SK-N-SH (cell line): Measurements from ENCODE around the gene KRTAP4-9. TPM values are rescaled to one million over a fixed set of nuclear protein-coding genes. Genes with fewer than 3 reads are reported as not detected.
"Not testable (repeated sequence)": the region's sequence is repeated elsewhere in the genome, so short reads cannot be mapped to it uniquely, and the experiment has no call there.

Source experiments
- CTCF ChIA-PET: fragments of 300-600, 350-600 bp; formaldehyde crosslinking; extraction: SDS; loops from one replicate; lab custom pipeline; 2021; lab: Yijun Ruan, JAX
- POLR2A ChIA-PET: fragments of 350-600 bp; sonication (Branson Sonifier 250); formaldehyde crosslinking; extraction: SDS; loops from one replicate; lab custom pipeline; 2020; ENCODE audit warnings: antibody characterized with exemption, inconsistent platforms; lab: Yijun Ruan, JAX
- DNase-seq: peaks from one replicate; pipeline ENCODE4 v3.0.0; 2012
- H2AFZ ChIP-seq: fragments of 200-600 bp; sonication (generic); 2 replicates; pipeline ENCODE4 v1.8.1; 2016; ENCODE audit warnings: antibody characterized with exemption, mild to moderate bottlenecking, low read depth
- H3F3A ChIP-seq: fragments of 200-600 bp; sonication (generic); replicated peaks from 2 replicates; pipeline ENCODE3; 2016; ENCODE audit warnings: antibody characterized with exemption, mild to moderate bottlenecking; ENCODE audit not compliant: insufficient read depth
- H3K27ac ChIP-seq, 2 experiments: fragments of 200-500 bp in 1 of 2; fragments of 200-600 bp in 1 of 2; sonication (Bioruptor generic) in 1 of 2; sonication (generic), shearing (Covaris generic) in 1 of 2; 2 replicates each; pipeline versions ENCODE4 v1.5.1 to v1.6.1; 2014 to 2016; ENCODE audit warnings: low read depth in 2 of 2, inconsistent platforms in 1 of 2, low read length in 1 of 2, mild to moderate bottlenecking in 1 of 2, mixed read lengths in 1 of 2
- H3K27me3 ChIP-seq: fragments of 200-600 bp; sonication (generic), shearing (Covaris generic); 2 replicates; pipeline ENCODE4 v1.6.1; 2016; ENCODE audit warnings: mixed run types; ENCODE audit not compliant: insufficient read depth
- H3K36me3 ChIP-seq, 2 experiments: fragments of 200-500 bp in 1 of 2; fragments of 200-600 bp in 1 of 2; sonication (Bioruptor generic) in 1 of 2; sonication (generic) in 1 of 2; replicated peaks in 1 of 2; 2 replicates each; pipeline versions ENCODE3 to v1.5.1; 2014 to 2016; ENCODE audit warnings: low read length in 1 of 2, mild to moderate bottlenecking in 1 of 2; ENCODE audit not compliant: insufficient read depth in 2 of 2, control insufficient read depth in 1 of 2
- H3K4me1 ChIP-seq, 2 experiments: fragments of 200-500 bp in 1 of 2; fragments of 200-600 bp in 1 of 2; sonication (Bioruptor generic) in 1 of 2; sonication (generic), shearing (Covaris generic) in 1 of 2; 2 replicates each; pipeline versions ENCODE4 v1.5.1 to v1.6.1; 2014 to 2016; ENCODE audit warnings: low read depth in 1 of 2, low read length in 1 of 2, mixed run types in 1 of 2; ENCODE audit not compliant: insufficient read depth in 2 of 2, control insufficient read depth in 1 of 2
- H3K4me2 ChIP-seq: fragments of 200-600 bp; sonication (generic), shearing (Covaris generic); 2 replicates; pipeline ENCODE4 v1.6.1; 2017; ENCODE audit warnings: mixed run types
- H3K4me3 ChIP-seq, 2 experiments: fragments of 200-500 bp in 1 of 2; fragments of 200-600 bp in 1 of 2; sonication (Bioruptor generic) in 1 of 2; sonication (generic), shearing (Covaris generic) in 1 of 2; 2 replicates each; pipeline versions ENCODE4 v1.5.1 to v1.8.1; 2014 to 2016; ENCODE audit warnings: low read depth in 2 of 2, inconsistent platforms in 1 of 2, low read length in 1 of 2, mild to moderate bottlenecking in 1 of 2, mixed read lengths in 1 of 2, moderate library complexity in 1 of 2
- H3K79me2 ChIP-seq: fragments of 200-600 bp; sonication (generic); 2 replicates; pipeline ENCODE4 v1.8.1; 2017; ENCODE audit warnings: mild to moderate bottlenecking; ENCODE audit not compliant: insufficient read depth
- H3K9ac ChIP-seq: fragments of 200-600 bp; sonication (generic); 2 replicates; pipeline ENCODE4 v1.6.1; 2017; ENCODE audit warnings: mixed run types
- H3K9me2 ChIP-seq: fragments of 200-600 bp; sonication (generic); 2 replicates; pipeline ENCODE4 v1.6.1; 2017; ENCODE audit warnings: mixed run types
- H3K9me3 ChIP-seq: fragments of 200-600 bp; sonication (generic); 2 replicates; pipeline ENCODE4 v1.6.1; 2017; ENCODE audit warnings: mixed run types, mild to moderate bottlenecking, moderate library complexity
- H4K20me1 ChIP-seq: fragments of 200-600 bp; sonication (generic); 2 replicates; pipeline ENCODE4 v1.6.1; 2017; ENCODE audit warnings: mild to moderate bottlenecking, mixed run types; ENCODE audit not compliant: insufficient read depth
- EP300 ChIP-seq, 2 experiments: IDR thresholded peaks; 2 replicates each; pipeline versions ENCODE4 v1.4.0 to v1.6.1; 2012; ENCODE audit warnings: borderline replicate concordance in 1 of 2, low read depth in 1 of 2, low read length in 1 of 2
- EZH2phosphoT487 ChIP-seq: fragments of 200-600 bp; sonication (generic); IDR thresholded peaks from 2 replicates; pipeline ENCODE4 v1.6.1; 2017; ENCODE audit warnings: low read depth, mixed run types, mild to moderate bottlenecking, antibody characterized with exemption, moderate library complexity, borderline replicate concordance
- FOSL2 ChIP-seq: IDR thresholded peaks from 2 replicates; pipeline ENCODE4 v1.4.0; 2012; ENCODE audit warnings: low read depth, mild to moderate bottlenecking, moderate library complexity, borderline replicate concordance
- JUND ChIP-seq: IDR thresholded peaks from 2 replicates; pipeline ENCODE4 v1.4.0; 2012
- MEF2A ChIP-seq: IDR thresholded peaks from 2 replicates; pipeline ENCODE4 v1.4.0; 2012; ENCODE audit warnings: low read depth, borderline replicate concordance
- RFX5 ChIP-seq: IDR thresholded peaks from 2 replicates; pipeline ENCODE4 v1.6.1; 2012; ENCODE audit warnings: mild to moderate bottlenecking, improper control_type of control experiment, low read length
- SIN3A ChIP-seq: IDR thresholded peaks from 2 replicates; pipeline ENCODE4 v1.6.1; 2012; ENCODE audit warnings: low read depth, mild to moderate bottlenecking, low read length, moderate library complexity, borderline replicate concordance
- SMC3 ChIP-seq: IDR thresholded peaks from 2 replicates; pipeline ENCODE4 v1.6.1; 2012; ENCODE audit warnings: low read depth, low read length, improper control_type of control experiment
- TAF1 ChIP-seq: IDR thresholded peaks from 2 replicates; pipeline ENCODE4 v1.6.1; 2012; ENCODE audit warnings: low read depth, mild to moderate bottlenecking, low read length, moderate library complexity, borderline replicate concordance
- TCF12 ChIP-seq: IDR thresholded peaks from 2 replicates; pipeline ENCODE4 v1.4.0; 2012
- YY1 ChIP-seq: IDR thresholded peaks from 2 replicates; pipeline ENCODE4 v1.4.0; 2012; ENCODE audit warnings: low read depth, mild to moderate bottlenecking
- WGBS: methylation state at CpG from one replicate; pipeline ENCODE4 v1.1.6; 2017; ENCODE audit warnings: low lambda C conversion rate; 5-methylcytosine and 5-hydroxymethylcytosine counted together
- polyA plus RNA-seq, 3 experiments: library from polyadenylated mRNA; depleted of rRNA; stranded (reverse); fragments of >200 nt; gene quantifications; 2 replicates each; pipeline ENCODE4 v1.2.3, GENCODE V29; 2012
- TF ChIP-seq, protein P1 (sequence below): fragments of 150-350 bp; IDR thresholded peaks from 2 replicates; pipeline ENCODE4 v1.6.1; 2016; ENCODE audit warnings: mild to moderate bottlenecking, low read depth, low read length
- TF ChIP-seq, protein P2 (sequence below): fragments of 150-350 bp; IDR thresholded peaks from 2 replicates; pipeline ENCODE4 v1.6.1; 2017; ENCODE audit warnings: antibody characterized with exemption, low read length, low read depth, borderline replicate concordance
- TF ChIP-seq, protein P3 (sequence below): IDR thresholded peaks from 2 replicates; pipeline ENCODE4; 2012

Gene KRTAP4-9
- polyA plus RNA-seq, 1 of the 3 experiments (the other 2 are of a cell fraction), result not detected

DNA sequence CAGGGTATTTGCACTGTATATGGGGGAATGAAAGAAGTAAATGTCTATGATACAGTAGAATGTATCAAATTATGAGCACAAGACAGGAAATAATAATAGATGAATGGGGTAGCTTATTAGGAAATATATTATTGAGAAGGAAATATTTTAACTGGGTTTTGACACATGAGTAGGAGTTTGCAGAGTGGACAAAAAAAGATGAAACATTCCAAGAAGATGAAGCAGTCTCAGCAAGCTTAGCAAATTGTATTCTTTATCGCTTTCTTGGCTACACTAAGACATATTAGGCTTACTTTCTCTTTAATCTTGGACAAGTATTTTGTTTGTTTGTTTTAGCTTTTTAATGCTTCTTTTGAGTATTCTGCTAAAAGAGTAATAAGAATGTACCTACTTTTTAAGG is 1.3 kb upstream of the KRTAP4-9 start:
- TF ChIP-seq RFX5 (no peak), SMC3 (no peak), SIN3A (no peak), EZH2phosphoT487 (no peak), TAF1 (no peak), FOSL2 (no peak), YY1 (no peak), MEF2A (no peak), JUND (no peak)
- TF ChIP-seq, protein P1, sequence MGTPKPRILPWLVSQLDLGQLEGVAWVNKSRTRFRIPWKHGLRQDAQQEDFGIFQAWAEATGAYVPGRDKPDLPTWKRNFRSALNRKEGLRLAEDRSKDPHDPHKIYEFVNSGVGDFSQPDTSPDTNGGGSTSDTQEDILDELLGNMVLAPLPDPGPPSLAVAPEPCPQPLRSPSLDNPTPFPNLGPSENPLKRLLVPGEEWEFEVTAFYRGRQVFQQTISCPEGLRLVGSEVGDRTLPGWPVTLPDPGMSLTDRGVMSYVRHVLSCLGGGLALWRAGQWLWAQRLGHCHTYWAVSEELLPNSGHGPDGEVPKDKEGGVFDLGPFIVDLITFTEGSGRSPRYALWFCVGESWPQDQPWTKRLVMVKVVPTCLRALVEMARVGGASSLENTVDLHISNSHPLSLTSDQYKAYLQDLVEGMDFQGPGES, result no peak
- TF ChIP-seq, protein P2, sequence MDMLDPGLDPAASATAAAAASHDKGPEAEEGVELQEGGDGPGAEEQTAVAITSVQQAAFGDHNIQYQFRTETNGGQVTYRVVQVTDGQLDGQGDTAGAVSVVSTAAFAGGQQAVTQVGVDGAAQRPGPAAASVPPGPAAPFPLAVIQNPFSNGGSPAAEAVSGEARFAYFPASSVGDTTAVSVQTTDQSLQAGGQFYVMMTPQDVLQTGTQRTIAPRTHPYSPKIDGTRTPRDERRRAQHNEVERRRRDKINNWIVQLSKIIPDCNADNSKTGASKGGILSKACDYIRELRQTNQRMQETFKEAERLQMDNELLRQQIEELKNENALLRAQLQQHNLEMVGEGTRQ, result no peak
- no peaks in the 10 kb centered on the region for H3K9me3 ChIP-seq
- H3F3A ChIP-seq, result peaks cover 5% of the 10 kb centered on the region
- H4K20me1 ChIP-seq, result no peaks in the 10 kb centered on the region
- H3K4me2 ChIP-seq, result no peak overlapping the region
- H3K4me1 ChIP-seq, result peaks cover 0 to 3% of the 10 kb centered on the region in 2 experiments; a peak in 1 of 4 replicates
- no peak overlapping the region for H3K4me3 ChIP-seq
- CTCF ChIA-PET, result no interaction called here
- no peaks in the 10 kb centered on the region for H3K9me2 ChIP-seq
- no peaks in the 10 kb centered on the region for H3K36me3 ChIP-seq
- WGBS, result 55% methylated on average over 1 of the region's 1 CpG
- H3K79me2 ChIP-seq, result no peaks in the 10 kb centered on the region
- no peak overlapping the region for H3K9ac ChIP-seq
- no peaks in the 10 kb centered on the region for H3K27me3 ChIP-seq
- POLR2A ChIA-PET, result no interaction called here
- no peak overlapping the region for H2AFZ ChIP-seq
- DNase-seq, result no peak
- no peak overlapping the region for H3K27ac ChIP-seq

DNA sequence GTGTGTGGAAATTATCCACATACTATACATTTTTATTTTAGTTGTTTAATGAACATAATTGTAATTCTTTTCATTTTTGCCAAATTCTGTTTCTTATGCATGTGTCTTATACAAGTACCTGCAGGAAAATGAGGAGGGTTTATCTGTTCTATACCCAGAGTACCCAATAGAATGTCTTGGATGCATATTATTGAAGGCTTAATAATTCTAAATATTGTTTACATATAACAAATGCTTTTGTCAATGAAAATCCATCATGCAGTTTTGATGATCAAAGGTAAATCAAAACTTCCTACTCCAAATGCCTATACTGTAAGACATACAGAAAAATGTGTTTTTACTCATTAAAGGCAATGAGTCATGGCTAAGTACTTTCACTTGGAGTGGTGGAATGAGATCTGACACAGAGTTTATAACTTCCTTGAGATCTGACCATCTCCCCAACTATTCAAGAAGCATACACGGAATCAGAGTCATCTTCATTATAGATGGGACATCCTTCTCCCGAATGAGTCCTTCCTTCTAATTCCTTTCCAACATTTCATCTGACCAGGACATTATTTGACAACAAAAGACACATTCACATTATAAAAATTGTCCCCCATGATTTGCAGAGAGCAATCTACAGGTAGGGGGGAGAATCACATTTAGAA is 677 bp upstream of the KRTAP4-9 start:
- H3K27me3 ChIP-seq, H3K9ac ChIP-seq, CTCF ChIA-PET, H2AFZ ChIP-seq, H3K27ac ChIP-seq, H3K79me2 ChIP-seq, H3K4me3 ChIP-seq, H3K9me2 ChIP-seq, POLR2A ChIA-PET, H3K9me3 ChIP-seq, DNase-seq, H3K36me3 ChIP-seq, H3K4me1 ChIP-seq, H3F3A ChIP-seq: not testable (repeated sequence)
- H3K4me2 ChIP-seq, result peak overlapping the region; percentile 40; the same call in 1 of the 2 replicates
- 2% methylated on average over 2 of the region's 2 CpGs for WGBS
- peak; percentile 39 for TF ChIP-seq JUND
- 0 out of 2 replicates have a peak, but pooled peaks have one; percentile 21 for TF ChIP-seq TCF12
- TF ChIP-seq, protein P3, sequence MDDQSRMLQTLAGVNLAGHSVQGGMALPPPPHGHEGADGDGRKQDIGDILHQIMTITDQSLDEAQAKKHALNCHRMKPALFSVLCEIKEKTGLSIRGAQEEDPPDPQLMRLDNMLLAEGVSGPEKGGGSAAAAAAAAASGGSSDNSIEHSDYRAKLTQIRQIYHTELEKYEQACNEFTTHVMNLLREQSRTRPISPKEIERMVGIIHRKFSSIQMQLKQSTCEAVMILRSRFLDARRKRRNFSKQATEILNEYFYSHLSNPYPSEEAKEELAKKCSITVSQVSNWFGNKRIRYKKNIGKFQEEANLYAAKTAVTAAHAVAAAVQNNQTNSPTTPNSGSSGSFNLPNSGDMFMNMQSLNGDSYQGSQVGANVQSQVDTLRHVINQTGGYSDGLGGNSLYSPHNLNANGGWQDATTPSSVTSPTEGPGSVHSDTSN, result peak; percentile 37; the same call in 1 of the 2 replicates
- TF ChIP-seq FOSL2, result peak; percentile 35; the same call in 1 of the 2 replicates
- TF ChIP-seq EP300 (IDR thresholded peaks at IDR 0.05; ENCODE audit: borderline replicate concordance in 1 of 2, low read depth in 1 of 2, low read length in 1 of 2), result 0 out of 4 replicates have a peak, but pooled peaks of 1 of the 2 experiments have one; percentile 16
- TF ChIP-seq, all 33 proteins: peak for 5; not testable (repeated sequence) for 28
- not testable (repeated sequence) for H4K20me1 ChIP-seq
